GM23338 (cell line): ENCODE results near the gene MRPL34. TPM values are rescaled to one million over a fixed set of nuclear protein-coding genes. Genes with fewer than 3 reads are reported as not detected.

Experiments used
- ATAC-seq: fragments of 200-7000 bp; cut with Tn5 transposase; 3 replicates; pipeline ENCODE4 v1.9.1; 2020
- DNase-seq: peaks from one replicate; pipeline ENCODE4 v3.0.0-alpha.2; 2015; ENCODE audit warnings: low spot score
- H2AFZ ChIP-seq: fragments of 200-600 bp; sonication (generic); 2 replicates; pipeline ENCODE4 v1.8.0; 2016; ENCODE audit warnings: antibody characterized with exemption, mild to moderate bottlenecking, moderate library complexity
- H3F3A ChIP-seq: fragments of 200-600 bp; sonication (generic); replicated peaks from 2 replicates; pipeline ENCODE4 v1.8.0; 2017; ENCODE audit warnings: antibody characterized with exemption, mixed run types, low read depth
- H3K27ac ChIP-seq: fragments of 200-600 bp; sonication (generic); 2 replicates; pipeline ENCODE4 v1.6.1; 2016; ENCODE audit warnings: low read depth
- H3K27me3 ChIP-seq: fragments of 200-600 bp; sonication (generic); 2 replicates; pipeline ENCODE4 v1.8.0; 2016; ENCODE audit warnings: mild to moderate bottlenecking, mixed run types, moderate library complexity; ENCODE audit not compliant: insufficient read depth
- H3K36me3 ChIP-seq: fragments of 200-600 bp; sonication (generic); 2 replicates; pipeline ENCODE4 v1.8.0; 2016; ENCODE audit warnings: mild to moderate bottlenecking; ENCODE audit not compliant: insufficient read depth
- H3K4me1 ChIP-seq: fragments of 200-600 bp; sonication (generic); 2 replicates; pipeline ENCODE4 v1.8.0; 2016; ENCODE audit warnings: mild to moderate bottlenecking, moderate library complexity; ENCODE audit not compliant: insufficient read depth
- H3K4me2 ChIP-seq: fragments of 200-600 bp; sonication (generic); 2 replicates; pipeline ENCODE4 v1.7.1; 2017; ENCODE audit warnings: mixed run types
- H3K4me3 ChIP-seq: fragments of 200-600 bp; sonication (generic); 2 replicates; pipeline ENCODE4 v1.6.1; 2016; ENCODE audit warnings: mixed run types
- H3K79me2 ChIP-seq: fragments of 200-600 bp; sonication (generic); replicated peaks from 2 replicates; pipeline ENCODE4 v1.8.0; 2017; ENCODE audit warnings: mild to moderate bottlenecking; ENCODE audit not compliant: insufficient read depth
- H3K9me2 ChIP-seq: fragments of 200-600 bp; sonication (generic); 2 replicates; pipeline ENCODE4 v1.8.0; 2017; ENCODE audit not compliant: insufficient read depth
- H4K20me1 ChIP-seq: fragments of 200-600 bp; sonication (generic); replicated peaks from 2 replicates; pipeline ENCODE4 v1.8.0; 2017; ENCODE audit warnings: mild to moderate bottlenecking; ENCODE audit not compliant: insufficient read depth
- H3K27ac Mint-ChIP-seq: 2 replicates; pipeline ENCODE4 v1.8.0; 2020; ENCODE audit warnings: inconsistent platforms, mild to moderate bottlenecking, moderate library complexity, mixed read lengths
- H3K27me3 Mint-ChIP-seq: 3 replicates; pipeline ENCODE4 v1.8.0; 2022; ENCODE audit warnings: low read depth, mild to moderate bottlenecking, moderate library complexity, mixed read lengths, inconsistent platforms; ENCODE audit not compliant: insufficient read depth, poor library complexity
- H3K36me3 Mint-ChIP-seq: 3 replicates; pipeline ENCODE4 v1.8.0; 2021; ENCODE audit warnings: low read depth, mild to moderate bottlenecking, inconsistent platforms, moderate library complexity, mixed read lengths
- H3K4me1 Mint-ChIP-seq: 3 replicates; pipeline ENCODE4 v1.8.0; 2020; ENCODE audit warnings: mild to moderate bottlenecking, inconsistent platforms, mixed read lengths
- H3K4me3 Mint-ChIP-seq: 3 replicates; pipeline ENCODE4 v1.8.0; 2021; ENCODE audit warnings: moderate library complexity, mild to moderate bottlenecking, inconsistent platforms, mixed read lengths
- H3K9me3 Mint-ChIP-seq: 3 replicates; pipeline ENCODE4 v1.8.0; 2020; ENCODE audit warnings: moderate library complexity, mild to moderate bottlenecking, inconsistent platforms, mixed read lengths
- CREB1 ChIP-seq: fragments of 250-450 bp; sonication (Bioruptor Pico); IDR thresholded peaks from 2 replicates; pipeline ENCODE4 v1.5.0; 2020; ENCODE audit warnings: low read depth, mild to moderate bottlenecking, moderate library complexity
- CTCF ChIP-seq, 2 experiments: fragments of 200-600 bp in 1 of 2; sonication (generic) in 1 of 2; conservative IDR thresholded peaks; 2 replicates each; pipeline versions ENCODE4 v1.5.1 to v1.6.1; 2016 to 2017; ENCODE audit warnings: antibody characterized with exemption in 2 of 2, low read depth in 2 of 2, mild to moderate bottlenecking in 2 of 2, moderate library complexity in 1 of 2
- EZH2 ChIP-seq: fragments of 200-600 bp; sonication (generic); IDR thresholded peaks from one replicate; pipeline ENCODE4 v1.8.0; 2017; ENCODE audit warnings: antibody characterized with exemption, mild to moderate bottlenecking, low read depth; ENCODE audit not compliant: unreplicated experiment
- EZH2phosphoT487 ChIP-seq: fragments of 200-600 bp; sonication (generic); IDR thresholded peaks from one replicate; pipeline ENCODE4 v1.8.1; 2018; ENCODE audit warnings: antibody characterized with exemption; ENCODE audit not compliant: unreplicated experiment
- JUNB ChIP-seq: IDR thresholded peaks from one replicate; pipeline ENCODE4 v1.6.1; 2016; ENCODE audit warnings: antibody characterized with exemption; ENCODE audit not compliant: unreplicated experiment
- NANOG ChIP-seq: IDR thresholded peaks from 2 replicates; pipeline ENCODE4 v1.6.1; 2016; ENCODE audit warnings: antibody characterized with exemption, borderline replicate concordance
- POLR2AphosphoS5 ChIP-seq: IDR thresholded peaks from 2 replicates; pipeline ENCODE4 v1.6.1; 2016; ENCODE audit warnings: antibody characterized with exemption, low read depth
- REST ChIP-seq: IDR thresholded peaks from one replicate; pipeline ENCODE4 v1.6.1; 2018; ENCODE audit warnings: antibody characterized with exemption; ENCODE audit not compliant: unreplicated experiment
- ZNF114 ChIP-seq: fragments of 250-450 bp; sonication (Bioruptor Pico); IDR thresholded peaks from 2 replicates; pipeline ENCODE4 v1.5.0; 2020; ENCODE audit warnings: mild to moderate bottlenecking, moderate library complexity
- ZNF462 ChIP-seq: fragments of 250-450 bp; sonication (Bioruptor Pico); IDR thresholded peaks from 2 replicates; pipeline ENCODE4 v1.5.0; 2020; ENCODE audit warnings: mild to moderate bottlenecking, moderate library complexity
- polyA plus RNA-seq: library from polyadenylated mRNA; unstranded; fragments of >200 nt; fragmentation: Nextera tagmentation; extraction: Ambion mirVana; gene quantifications from 2 replicates; pipeline ENCODE4 v1.2.1, GENCODE V29; 2016
- total RNA-seq: library from RNA; depleted of rRNA; stranded (reverse); fragments of >200 nt; shearing (Covaris generic); gene quantifications from 2 replicates; pipeline ENCODE4 v1.2.3, GENCODE V29; 2014
- TF ChIP-seq, protein P1 (sequence below): IDR thresholded peaks from 2 replicates; pipeline ENCODE4 v1.6.1; 2016; ENCODE audit warnings: antibody characterized with exemption

Gene MRPL34
- total and polyA plus RNA-seq, 2 experiments from 2014 or later: 59.9 to 266 TPM

- TF ChIP-seq NANOG (no peak), POLR2AphosphoS5 (no peak), JUNB (no peak), EZH2phosphoT487 (no peak), CREB1 (no peak), REST (no peak), EZH2 (no peak), ZNF114 (CRISPR knock-in tag) (no peak)
Observed at GRCh38 chr19:17259118-17259780, 46.4 kb upstream of the MRPL34 start (continued).

GRCh38 chr19:17259934-17260333 is 45.7 kb upstream of the MRPL34 start:
- no peak overlapping the region for H3K4me3 Mint-ChIP-seq
- H3K4me2 ChIP-seq: no peak overlapping the region
- TF ChIP-seq, protein P1, sequence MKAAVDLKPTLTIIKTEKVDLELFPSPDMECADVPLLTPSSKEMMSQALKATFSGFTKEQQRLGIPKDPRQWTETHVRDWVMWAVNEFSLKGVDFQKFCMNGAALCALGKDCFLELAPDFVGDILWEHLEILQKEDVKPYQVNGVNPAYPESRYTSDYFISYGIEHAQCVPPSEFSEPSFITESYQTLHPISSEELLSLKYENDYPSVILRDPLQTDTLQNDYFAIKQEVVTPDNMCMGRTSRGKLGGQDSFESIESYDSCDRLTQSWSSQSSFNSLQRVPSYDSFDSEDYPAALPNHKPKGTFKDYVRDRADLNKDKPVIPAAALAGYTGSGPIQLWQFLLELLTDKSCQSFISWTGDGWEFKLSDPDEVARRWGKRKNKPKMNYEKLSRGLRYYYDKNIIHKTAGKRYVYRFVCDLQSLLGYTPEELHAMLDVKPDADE: no peak
- TF ChIP-seq EZH2phosphoT487 (no peak), POLR2AphosphoS5 (no peak), CTCF (conservative IDR thresholded peaks at IDR 0.05; ENCODE audit: low read depth in 2 of 2) (no peak), NANOG (no peak), ZNF462 (CRISPR knock-in tag) (no peak), JUNB (no peak)

More at GRCh38 chr19:17259934-17260333, 45.7 kb upstream of the MRPL34 start:
- Histone ChIP-seq H3K79me2 (no peaks in the 10 kb centered on the region), H3K9me2 (no peaks in the 10 kb centered on the region), H3K27me3 (no peaks in the 10 kb centered on the region), H3F3A (0 out of 2 replicates have a peak, but pooled peaks cover 2% of the 10 kb centered on the region), H3K27ac (no peak overlapping the region), H3K36me3 (peaks cover 3% of the 10 kb centered on the region; the same call in 1 of the 2 replicates), H4K20me1 (no peaks in the 10 kb centered on the region), H3K4me3 (no peak overlapping the region), H3K4me1 (0 out of 2 replicates have a peak, but pooled peaks cover 5% of the 10 kb centered on the region), H2AFZ (no peak overlapping the region)
- H3K36me3 Mint-ChIP-seq: peaks cover 34% of the 10 kb centered on the region
- no peak overlapping the region for H3K27ac Mint-ChIP-seq
- H3K4me1 Mint-ChIP-seq: peaks cover 18% of the 10 kb centered on the region
- no peak for DNase-seq
- H3K27me3 Mint-ChIP-seq: peaks cover 22% of the 10 kb centered on the region
- ATAC-seq: no peak
- H3K9me3 Mint-ChIP-seq: peaks cover 21% of the 10 kb centered on the region; the same call in 2 of the 3 replicates
